SHP77 treated with DMSO at 0.1 percent for 48 hours (cell line): ENCODE results near the gene HSD17B1.
"Not testable (repeated sequence)": the region's sequence is repeated elsewhere in the genome, so short reads cannot be mapped to it uniquely, and the experiment has no call there.

ENCODE experiments used
- DNase-seq: peaks from one replicate; lab custom pipeline; 2025; lab: John Stamatoyannopoulos, UW

The HSD17B1 gene

GRCh38 chr17:42552736-42553135 is at the start of gene HSD17B1:
Gene HSD17B1 (plus strand): TSS chr17:42552923. CDS start chr17:42552934, 11 bp downstream.
- not testable (repeated sequence) for DNase-seq

- no peak for DNase-seq
These were observed 49.8 kb upstream of the HSD17B1 start for GRCh38 chr17:42502926-42503325.

GRCh38 chr17:42507671-42508070 is 45.1 kb upstream of the HSD17B1 start:
- no peak for DNase-seq

- no peak for DNase-seq
These were observed 44.1 kb upstream of the HSD17B1 start for GRCh38 chr17:42508426-42509165.

GRCh38 chr17:42509409-42509808 is 43.3 kb upstream of the HSD17B1 start:
- no peak for DNase-seq

GRCh38 chr17:42509841-42510240 is 42.9 kb upstream of the HSD17B1 start:
- DNase-seq: no peak

GRCh38 chr17:42512246-42512645 is 40.5 kb upstream of the HSD17B1 start:
- DNase-seq: no peak

- no peak for DNase-seq
These were observed 39.9 kb upstream of the HSD17B1 start for GRCh38 chr17:42512733-42513251.

GRCh38 chr17:42513686-42514085 is 39.0 kb upstream of the HSD17B1 start:
- DNase-seq: no peak

GRCh38 chr17:42514279-42514678 is 38.4 kb upstream of the HSD17B1 start:
- no peak for DNase-seq

- no peak for DNase-seq
These were observed 37.9 kb upstream of the HSD17B1 start for GRCh38 chr17:42514867-42515266.

GRCh38 chr17:42517516-42517915 is 35.2 kb upstream of the HSD17B1 start:
- DNase-seq: peak; percentile 39

- DNase-seq: no peak
These were observed 34.5 kb upstream of the HSD17B1 start for GRCh38 chr17:42518046-42518754.

GRCh38 chr17:42518755-42519545 is 33.8 kb upstream of the HSD17B1 start:
- no peak for DNase-seq

- DNase-seq: no peak
These were observed 32.9 kb upstream of the HSD17B1 start for GRCh38 chr17:42519546-42520491.

GRCh38 chr17:42520540-42520951 is 32.2 kb upstream of the HSD17B1 start:
- DNase-seq: no peak

- DNase-seq: no peak
These were observed 31.7 kb upstream of the HSD17B1 start for GRCh38 chr17:42521036-42521435.

- no peak for DNase-seq
These were observed 31.0 kb upstream of the HSD17B1 start for GRCh38 chr17:42521666-42522262.

GRCh38 chr17:42522263-42522790 is 30.4 kb upstream of the HSD17B1 start:
- DNase-seq: no peak

GRCh38 chr17:42522798-42523278 is 29.9 kb upstream of the HSD17B1 start:
- DNase-seq: no peak
